C1 segment of cervical spinal cord (tissue), 14 donors: ENCODE measurements around the gene DEFB110.

ENCODE experiments used
- DNase-seq, 14 donors: peaks; one replicate each; lab custom pipeline; 2025; lab: John Stamatoyannopoulos, UW

DEFB110 gene

GRCh38 chr6:50021894-50022293 lies at the start of gene DEFB110:
TSS of gene DEFB110 (minus strand) at chr6:50021994. CDS start at chr6:50021935, 59 bp downstream.
- no peak for DNase-seq

- no peak for DNase-seq
These were observed 48.3 kb upstream of the DEFB110 start for GRCh38 chr6:50070101-50070500.

GRCh38 chr6:50062051-50062450 lies 40.3 kb upstream of the DEFB110 start:
- no peak for DNase-seq

- no peak for DNase-seq
These were observed 34.4 kb upstream of the DEFB110 start for GRCh38 chr6:50056242-50056641.

- DNase-seq, result no peak
These were observed 28.0 kb upstream of the DEFB110 start, which contains the start of gene DEFB112 for GRCh38 chr6:50049829-50050228. TSS of gene DEFB112 (minus strand) at chr6:50049929. CDS start at chr6:50049869, 60 bp downstream.

- no peak for DNase-seq
These were observed 25.2 kb upstream of the DEFB110 start for GRCh38 chr6:50047026-50047425.

- DNase-seq, result no peak
These were observed 9.2 kb upstream of the DEFB110 start for GRCh38 chr6:50030777-50031562.

GRCh38 chr6:50030350-50030749 lies 8.6 kb upstream of the DEFB110 start:
- no peak for DNase-seq

- no peak for DNase-seq
These were observed 3.5 kb upstream of the DEFB110 start for GRCh38 chr6:50025258-50025657.

- DNase-seq, result no peak
These were observed 14.0 kb downstream of the DEFB110 start for GRCh38 chr6:50007819-50008218.

- no peak for DNase-seq
These were observed 18.7 kb downstream of the DEFB110 start for GRCh38 chr6:50003139-50003538.

- no peak for DNase-seq
These were observed 26.5 kb downstream of the DEFB110 start for GRCh38 chr6:49995278-49995677.

GRCh38 chr6:49988900-49989299 lies 32.9 kb downstream of the DEFB110 start:
- DNase-seq, result no peak

GRCh38 chr6:49987749-49988148 lies 34.0 kb downstream of the DEFB110 start:
- no peak for DNase-seq

GRCh38 chr6:49986551-49986950 lies 35.2 kb downstream of the DEFB110 start:
- no peak for DNase-seq

- no peak for DNase-seq
These were observed 39.7 kb downstream of the DEFB110 start for GRCh38 chr6:49982046-49982445.

GRCh38 chr6:49980898-49981297 lies 40.9 kb downstream of the DEFB110 start:
- no peak for DNase-seq

GRCh38 chr6:49979584-49979983 lies 42.2 kb downstream of the DEFB110 start:
- DNase-seq, result no peak

- no peak for DNase-seq
These were observed 43.2 kb downstream of the DEFB110 start for GRCh38 chr6:49978332-49979226.

- DNase-seq, result no peak
These were observed 52.2 kb downstream of the DEFB110 start, which contains the start of gene DEFB113 for GRCh38 chr6:49969605-49970004. TSS of gene DEFB113 (minus strand) at chr6:49969625. CDS start at chr6:49969625, 0 bp downstream.
